Activated B cell treated with CpG ODN at 0.5 μM for 24 hours (primary cell): ENCODE measurements around the gene SACS. TPM values are rescaled to one million over a fixed set of nuclear protein-coding genes. Genes with fewer than 3 reads are reported as not detected.

ENCODE experiments used
- ATAC-seq: fragments of 200-7000 bp; cut with Tn5 transposase; one replicate; pipeline ENCODE4 v1.10.0; 2021; ENCODE audit warnings: low read depth, mild to moderate bottlenecking, moderate library complexity
- CTCF ChIA-PET: fragments of 350-600 bp; sonication (Branson Sonifier 250); formaldehyde crosslinking; loops from one replicate; lab custom pipeline; 2021; ENCODE audit warnings: antibody characterized with exemption; lab: Charles Lee
- POLR2A ChIA-PET: fragments of 350-600 bp; sonication (Branson Sonifier 250); formaldehyde crosslinking; loops from one replicate; lab custom pipeline; 2021; ENCODE audit warnings: antibody characterized with exemption; lab: Charles Lee
- DNase-seq: peaks from one replicate; pipeline ENCODE4 v3.0.0; 2022
- H3K27ac Mint-ChIP-seq: one replicate; pipeline ENCODE4 v1.8.0; 2020; ENCODE audit warnings: mixed read lengths
- H3K27me3 Mint-ChIP-seq: one replicate; pipeline ENCODE4 v1.8.0; 2021; ENCODE audit warnings: mixed read lengths
- H3K36me3 Mint-ChIP-seq: one replicate; pipeline ENCODE4 v1.8.0; 2021; ENCODE audit warnings: low read depth, mixed read lengths
- H3K4me1 Mint-ChIP-seq: one replicate; pipeline ENCODE4 v1.8.0; 2021; ENCODE audit warnings: mixed read lengths
- H3K4me3 Mint-ChIP-seq: one replicate; pipeline ENCODE4 v1.8.0; 2020; ENCODE audit warnings: mild to moderate bottlenecking, mixed read lengths
- H3K9me3 Mint-ChIP-seq: one replicate; pipeline ENCODE4 v1.8.0; 2020; ENCODE audit warnings: mixed read lengths
- intact Hi-C: fragments of 100-400 bp; cut with micrococcal nuclease; formaldehyde crosslinking; loops from one replicate; pipeline ENCODE4 v1.15.1; 2024
- total RNA-seq: library from RNA; stranded (reverse); gene quantifications from 2 replicates; pipeline ENCODE4 v1.2.3, GENCODE V29; 2022
- TF ChIP-seq, protein P1 (sequence below): fragments of 200-600 bp; IDR thresholded peaks from one replicate; pipeline ENCODE4 v1.8.0; 2022; ENCODE audit warnings: antibody characterized with exemption, mild to moderate bottlenecking

SACS gene
- total RNA-seq, 1 donor from 2014 or later: 29.3 TPM

DNA sequence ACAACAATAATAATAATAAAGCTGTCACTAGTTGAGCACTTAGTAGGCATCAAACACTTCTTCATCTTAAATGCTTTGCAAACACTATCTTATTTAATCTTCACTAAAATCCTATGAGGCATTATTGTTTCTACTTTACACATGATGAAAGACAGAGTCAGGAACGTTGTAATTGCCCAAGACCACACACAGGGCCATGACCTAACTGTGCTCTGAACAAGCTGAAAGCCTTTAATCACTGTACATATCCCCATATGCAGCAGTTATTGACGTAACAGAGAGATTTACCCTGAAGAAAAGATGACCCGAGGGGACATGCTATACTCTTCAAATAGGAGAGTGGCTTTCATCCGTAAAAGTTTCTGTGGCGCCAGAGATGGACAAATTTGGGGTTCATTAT is 53.0 kb downstream of the SACS start:
- ChIA-PET POLR2A (no interaction called here), CTCF (no interaction called here)
- H3K9me3 Mint-ChIP-seq: no peaks in the 10 kb centered on the region
- H3K27me3 Mint-ChIP-seq: no peaks in the 10 kb centered on the region
- H3K4me1 Mint-ChIP-seq: peaks cover 68% of the 10 kb centered on the region
- ATAC-seq: no peak
- intact Hi-C loops: loop anchor here (5.0 kb wide), 1 partner anchor 1922 kb away; the partner anchor contains the start of gene NUP58
- TF ChIP-seq, protein P1, sequence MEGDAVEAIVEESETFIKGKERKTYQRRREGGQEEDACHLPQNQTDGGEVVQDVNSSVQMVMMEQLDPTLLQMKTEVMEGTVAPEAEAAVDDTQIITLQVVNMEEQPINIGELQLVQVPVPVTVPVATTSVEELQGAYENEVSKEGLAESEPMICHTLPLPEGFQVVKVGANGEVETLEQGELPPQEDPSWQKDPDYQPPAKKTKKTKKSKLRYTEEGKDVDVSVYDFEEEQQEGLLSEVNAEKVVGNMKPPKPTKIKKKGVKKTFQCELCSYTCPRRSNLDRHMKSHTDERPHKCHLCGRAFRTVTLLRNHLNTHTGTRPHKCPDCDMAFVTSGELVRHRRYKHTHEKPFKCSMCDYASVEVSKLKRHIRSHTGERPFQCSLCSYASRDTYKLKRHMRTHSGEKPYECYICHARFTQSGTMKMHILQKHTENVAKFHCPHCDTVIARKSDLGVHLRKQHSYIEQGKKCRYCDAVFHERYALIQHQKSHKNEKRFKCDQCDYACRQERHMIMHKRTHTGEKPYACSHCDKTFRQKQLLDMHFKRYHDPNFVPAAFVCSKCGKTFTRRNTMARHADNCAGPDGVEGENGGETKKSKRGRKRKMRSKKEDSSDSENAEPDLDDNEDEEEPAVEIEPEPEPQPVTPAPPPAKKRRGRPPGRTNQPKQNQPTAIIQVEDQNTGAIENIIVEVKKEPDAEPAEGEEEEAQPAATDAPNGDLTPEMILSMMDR: no peak
- no peak for DNase-seq
- no peaks in the 10 kb centered on the region for H3K36me3 Mint-ChIP-seq
- H3K27ac Mint-ChIP-seq: no peak overlapping the region
- no peak overlapping the region for H3K4me3 Mint-ChIP-seq

- intact Hi-C loops: loop anchor here (1.0 to 5.0 kb wide), 4 partner anchors 89 to 1909 kb away; partner anchors contain the start of gene MTMR6
- no peaks in the 10 kb centered on the region for H3K9me3 Mint-ChIP-seq
- TF ChIP-seq, protein P1: no peak
- H3K4me1 Mint-ChIP-seq: peaks cover 56% of the 10 kb centered on the region
- POLR2A ChIA-PET: interaction anchor here (1.0 to 1.5 kb wide), 2 partner anchors 897 to 1775 kb away, joined by 3 to 5 read pairs; partner anchors contain the start of gene MICU2
- peak; percentile 29 for ATAC-seq
- H3K27ac Mint-ChIP-seq: peak overlapping the region; percentile 80
- DNase-seq: peak; percentile 27
- CTCF ChIA-PET: no interaction called here
- H3K4me3 Mint-ChIP-seq: peak overlapping the region; percentile 45
- no peaks in the 10 kb centered on the region for H3K27me3 Mint-ChIP-seq
- peaks cover 1% of the 10 kb centered on the region for H3K36me3 Mint-ChIP-seq
Observed at GRCh38 chr13:23377983-23378632, 55.4 kb downstream of the SACS start.

- Mint-ChIP-seq H3K4me1 (peaks cover 60% of the 10 kb centered on the region), H3K4me3 (peak overlapping the region; percentile 9), H3K9me3 (no peaks in the 10 kb centered on the region), H3K36me3 (peaks cover 7% of the 10 kb centered on the region), H3K27ac (peak overlapping the region; percentile 60), H3K27me3 (no peaks in the 10 kb centered on the region)
- ChIA-PET CTCF (no interaction called here), POLR2A (interaction anchor here (1.0 to 1.5 kb wide), 2 partner anchors 897 to 1774 kb away, joined by 3 to 5 read pairs; partner anchors contain the start of gene MICU2)
- intact Hi-C loops: loop anchor here (5.0 kb wide), 3 partner anchors 90 to 1910 kb away; partner anchors contain the start of gene MTMR6
- TF ChIP-seq, protein P1: no peak
- ATAC-seq (no peak), DNase-seq (no peak)
Observed at GRCh38 chr13:23377579-23377978, 55.9 kb downstream of the SACS start.

- Mint-ChIP-seq H3K36me3 (peaks cover 22% of the 10 kb centered on the region), H3K4me1 (peaks cover 66% of the 10 kb centered on the region), H3K4me3 (peak overlapping the region; percentile 78), H3K9me3 (no peaks in the 10 kb centered on the region), H3K27me3 (no peaks in the 10 kb centered on the region), H3K27ac (peak overlapping the region; percentile 77)
- ChIA-PET POLR2A (interaction anchor here (0.7 to 1.2 kb wide), 6 partner anchors 9 to 896 kb away, joined by 3 to 5 read pairs (median 4); no protein-coding TSS in a partner anchor), CTCF (interaction anchor here (0.8 kb wide), 1 partner anchor 11 kb away, joined by 4 read pairs; no protein-coding TSS in a partner anchor)
- TF ChIP-seq, protein P1: no peak
- peak; percentile 91 for DNase-seq
- peak; percentile 84 for ATAC-seq
- intact Hi-C loops: loop anchor here (1.0 to 5.0 kb wide), 12 partner anchors 9 to 1916 kb away; partner anchors contain the start of genes FGF9, MIPEP, MTMR6 and SPATA13
Observed at GRCh38 chr13:23375001-23375971, 58.2 kb downstream of the SACS start.
